GM18861 (cell line): ENCODE results near the gene PKNOX1.
"Not testable (repeated sequence)": the region's sequence is repeated elsewhere in the genome, so short reads cannot be mapped to it uniquely, and the experiment has no call there.

Source experiments
- ATAC-seq: cut with Tn5 transposase; IDR thresholded peaks from one replicate; pipeline ENCODE4 v1.9.1; 2021; ENCODE audit not compliant: unreplicated experiment

PKNOX1 gene

GRCh38 chr21:43015906-43016540 lies 41.7 kb downstream of the PKNOX1 start:
- no peak for ATAC-seq

- no peak for ATAC-seq
These were observed 42.4 kb downstream of the PKNOX1 start for GRCh38 chr21:43016728-43017127.

GRCh38 chr21:43018519-43018918 lies 44.2 kb downstream of the PKNOX1 start:
- ATAC-seq, result no peak

GRCh38 chr21:43020177-43020576 lies 45.8 kb downstream of the PKNOX1 start:
- ATAC-seq, result no peak

GRCh38 chr21:43020771-43021170 lies 46.4 kb downstream of the PKNOX1 start:
- no peak for ATAC-seq

- no peak for ATAC-seq
These were observed 46.8 kb downstream of the PKNOX1 start for GRCh38 chr21:43021191-43021590.

- ATAC-seq, result no peak
These were observed 47.6 kb downstream of the PKNOX1 start for GRCh38 chr21:43021756-43022600.

GRCh38 chr21:43023175-43023574 lies 48.8 kb downstream of the PKNOX1 start:
- no peak for ATAC-seq

- no peak for ATAC-seq
These were observed 50.2 kb downstream of the PKNOX1 start for GRCh38 chr21:43024439-43025136.

- no peak for ATAC-seq
These were observed 51.3 kb downstream of the PKNOX1 start for GRCh38 chr21:43025636-43026180.

- ATAC-seq, result no peak
These were observed 53.7 kb downstream of the PKNOX1 start for GRCh38 chr21:43027846-43028731.

GRCh38 chr21:43029785-43030184 lies 55.4 kb downstream of the PKNOX1 start:
- ATAC-seq, result no peak

- no peak for ATAC-seq
These were observed 56.8 kb downstream of the PKNOX1 start for GRCh38 chr21:43031121-43031619.

- no peak for ATAC-seq
These were observed 59.7 kb downstream of the PKNOX1 start for GRCh38 chr21:43034101-43034500.

- no peak for ATAC-seq
These were observed 60.5 kb downstream of the PKNOX1 start for GRCh38 chr21:43034826-43035225.

GRCh38 chr21:43036889-43037288 lies 62.5 kb downstream of the PKNOX1 start:
- ATAC-seq, result not testable (repeated sequence)

GRCh38 chr21:43037918-43038658 lies 63.7 kb downstream of the PKNOX1 start:
- not testable (repeated sequence) for ATAC-seq

GRCh38 chr21:43038659-43039044 lies 64.3 kb downstream of the PKNOX1 start:
- ATAC-seq, result not testable (repeated sequence)

GRCh38 chr21:43042169-43042568 lies 67.8 kb downstream of the PKNOX1 start:
- not testable (repeated sequence) for ATAC-seq

- not testable (repeated sequence) for ATAC-seq
These were observed 68.9 kb downstream of the PKNOX1 start for GRCh38 chr21:43043291-43043690.
